HAP-1 (cell line): ENCODE results near the gene ZFYVE26.

ENCODE experiments used
- DNase-seq, 2 experiments: peaks; one replicate each; pipeline ENCODE4 v3.0.0-alpha.2; 2016 to 2020; ENCODE audit warnings: low spot score in 2 of 2
- H3K27me3 ChIP-seq: fragments of 250-450 bp; sonication (Bioruptor Pico); 2 replicates; pipeline ENCODE4 v1.5.1; 2020; ENCODE audit warnings: low read depth, mild to moderate bottlenecking, moderate library complexity
- H3K36me3 ChIP-seq: fragments of 250-450 bp; sonication (Bioruptor Pico); replicated peaks from 2 replicates; pipeline ENCODE4 v1.5.1; 2020; ENCODE audit warnings: mild to moderate bottlenecking
- H3K4me1 ChIP-seq: fragments of 250-450 bp; sonication (Bioruptor Pico); 2 replicates; pipeline ENCODE4 v1.5.1; 2020; ENCODE audit warnings: mild to moderate bottlenecking
- H3K4me3 ChIP-seq: fragments of 250-450 bp; sonication (Bioruptor Pico); 2 replicates; pipeline ENCODE4 v1.5.1; 2020; ENCODE audit warnings: mild to moderate bottlenecking, moderate library complexity
- H3K9me3 ChIP-seq: fragments of 250-450 bp; sonication (Bioruptor Pico); 2 replicates; pipeline ENCODE4 v1.5.1; 2020; ENCODE audit warnings: mild to moderate bottlenecking, moderate library complexity
- in situ Hi-C: fragments of 300-500 bp; cut with MboI; formaldehyde crosslinking; loops from 3 replicates; pipeline ENCODE4 v1.14.3; 2020; ENCODE audit warnings: low sequenced_read_pairs, inconsistent platforms, mixed read lengths

The ZFYVE26 gene

DNA sequence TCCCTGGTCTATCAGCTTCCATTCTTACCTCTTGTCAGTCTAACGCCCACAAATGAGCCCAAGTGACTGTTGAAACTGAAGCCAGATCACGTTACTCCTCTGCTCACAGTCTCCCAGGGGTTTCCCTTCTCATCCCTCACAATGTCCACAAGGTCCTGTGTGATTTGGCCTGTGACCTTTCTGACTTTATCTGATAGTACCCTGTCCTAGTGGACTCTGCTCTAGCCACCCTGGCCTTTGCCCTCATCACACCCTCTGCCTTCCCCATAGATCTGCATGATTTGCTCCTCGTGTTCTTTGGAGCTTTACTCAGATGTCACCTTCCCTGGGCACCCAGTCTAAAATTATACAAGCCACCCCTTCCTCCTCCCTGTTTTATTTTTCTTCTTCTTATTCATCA lies 59.2 kb downstream of the ZFYVE26 start:
- H3K36me3 ChIP-seq, result peaks cover 25% of the 10 kb centered on the region

DNA sequence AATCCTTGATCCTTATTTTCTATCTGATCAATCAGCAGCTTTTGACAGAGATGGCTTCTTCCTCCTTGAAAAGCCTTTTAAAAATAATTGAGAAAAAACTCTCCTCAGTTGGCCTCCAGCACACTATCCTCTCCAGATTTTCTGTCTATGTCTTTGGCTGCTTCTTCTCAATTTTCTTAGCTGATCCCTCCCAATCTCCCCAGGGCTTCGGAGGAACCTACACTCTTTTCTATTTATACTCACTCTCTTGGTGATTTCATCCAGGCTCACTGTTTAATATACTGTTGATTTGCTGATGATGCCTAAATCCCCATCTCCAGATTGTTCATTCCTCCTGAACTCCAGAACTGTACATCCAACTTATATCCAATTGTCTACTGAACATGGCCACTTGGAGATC lies 59.9 kb downstream of the ZFYVE26 start:
- Histone ChIP-seq H3K9me3 (no peaks in the 10 kb centered on the region), H3K36me3 (peaks cover 25% of the 10 kb centered on the region), H3K27me3 (no peaks in the 10 kb centered on the region), H3K4me3 (no peak overlapping the region), H3K4me1 (no peaks in the 10 kb centered on the region)
- in situ Hi-C loops, result no loop called here
- no peak for DNase-seq

More for the DNA sequence above, 59.2 kb downstream of the ZFYVE26 start:
- no peaks in the 10 kb centered on the region for H3K27me3 ChIP-seq
- H3K4me3 ChIP-seq, result no peak overlapping the region
- H3K4me1 ChIP-seq, result no peaks in the 10 kb centered on the region
- H3K9me3 ChIP-seq, result no peaks in the 10 kb centered on the region
- in situ Hi-C loops, result no loop called here
- DNase-seq, result no peak

DNA sequence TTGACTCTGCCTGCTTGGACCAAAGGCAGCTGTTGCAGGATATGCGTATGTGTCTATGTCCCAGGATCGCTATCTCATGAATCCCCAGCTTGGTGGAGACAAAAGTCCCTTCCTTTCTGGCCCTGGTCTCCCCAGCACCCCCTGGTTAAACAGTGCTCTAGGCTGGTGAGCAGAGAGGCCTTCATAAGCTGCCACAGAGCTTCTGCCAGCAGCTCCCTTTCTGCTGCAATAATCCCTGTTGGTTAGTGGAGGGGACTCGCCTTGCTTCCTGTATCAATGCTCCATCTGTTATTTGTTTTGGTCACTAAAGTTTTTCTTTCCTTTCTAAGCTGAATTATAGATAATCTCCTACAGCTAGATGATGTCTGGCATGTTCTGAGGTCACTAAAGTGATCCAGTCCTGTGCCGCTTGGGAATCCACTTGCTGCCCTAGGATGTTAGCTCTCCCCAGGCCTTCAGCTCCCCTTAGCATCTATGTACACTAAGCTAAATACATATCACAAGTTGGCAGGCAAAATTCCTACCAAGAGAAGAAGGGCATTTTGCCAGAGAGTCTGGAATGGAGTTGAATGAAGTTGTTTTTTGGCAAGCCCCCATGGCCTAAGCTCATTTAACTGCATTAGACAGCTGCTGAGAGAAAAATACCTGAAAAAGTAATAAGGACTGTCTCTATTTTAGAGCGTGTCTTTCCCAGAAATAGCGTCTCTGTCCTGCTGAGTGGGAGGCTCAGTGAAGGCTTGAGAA lies 66.9 kb downstream of the ZFYVE26 start:
- no peak overlapping the region for H3K4me3 ChIP-seq
- H3K27me3 ChIP-seq, result no peaks in the 10 kb centered on the region
- in situ Hi-C loops, result no loop called here
- peaks cover 18% of the 10 kb centered on the region for H3K36me3 ChIP-seq
- no peaks in the 10 kb centered on the region for H3K9me3 ChIP-seq
- no peaks in the 10 kb centered on the region for H3K4me1 ChIP-seq
- DNase-seq, result no peak

DNA sequence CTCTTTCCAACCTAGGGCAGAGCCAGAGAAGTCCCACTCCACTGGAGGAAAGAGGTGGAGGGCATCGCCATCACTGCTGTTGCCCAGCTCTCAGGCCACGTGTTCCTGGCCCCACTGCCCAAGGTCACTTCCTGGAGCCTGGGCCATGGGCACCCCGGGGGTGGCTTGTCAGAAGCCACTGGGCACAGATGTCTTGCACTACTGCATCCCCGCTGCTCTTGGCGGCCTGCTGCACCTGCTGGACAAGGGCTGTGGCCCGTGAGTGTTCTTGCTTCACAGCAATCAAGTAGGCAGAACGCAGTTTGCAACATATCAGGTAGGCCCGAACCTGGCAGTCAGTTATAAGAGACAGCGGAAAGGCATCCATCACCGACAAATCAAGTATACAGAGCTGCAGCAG lies 68.1 kb downstream of the ZFYVE26 start:
- in situ Hi-C loops, result no loop called here
- DNase-seq, result no peak
- no peaks in the 10 kb centered on the region for H3K9me3 ChIP-seq
- H3K4me1 ChIP-seq, result no peaks in the 10 kb centered on the region
- peaks cover 15% of the 10 kb centered on the region for H3K36me3 ChIP-seq
- H3K27me3 ChIP-seq, result no peaks in the 10 kb centered on the region
- no peak overlapping the region for H3K4me3 ChIP-seq

DNA sequence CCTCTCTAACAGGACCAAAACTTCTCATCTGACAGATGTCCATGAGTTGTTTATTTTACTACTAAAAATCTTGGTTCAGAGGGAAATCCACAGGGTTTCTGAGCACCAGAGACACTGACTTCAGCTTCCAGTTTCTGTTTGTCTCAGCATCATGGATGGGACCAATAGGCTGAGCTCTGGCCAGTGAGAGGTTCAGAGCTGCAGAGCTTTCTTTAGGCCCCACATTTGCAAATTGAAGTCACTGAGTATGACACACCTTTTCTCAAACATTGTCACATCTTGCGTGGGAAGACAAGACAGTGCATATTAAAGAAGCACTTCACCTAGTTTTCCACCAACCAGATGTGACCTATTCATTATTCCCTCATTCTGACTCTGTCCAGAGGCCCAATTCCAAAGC lies 69.5 kb downstream of the ZFYVE26 start:
- in situ Hi-C loops, result no loop called here
- H3K4me1 ChIP-seq, result no peaks in the 10 kb centered on the region
- no peaks in the 10 kb centered on the region for H3K9me3 ChIP-seq
- H3K36me3 ChIP-seq, result peaks cover 6% of the 10 kb centered on the region; the same call in 1 of the 2 replicates
- no peak for DNase-seq
- H3K4me3 ChIP-seq, result no peak overlapping the region
- no peaks in the 10 kb centered on the region for H3K27me3 ChIP-seq

DNA sequence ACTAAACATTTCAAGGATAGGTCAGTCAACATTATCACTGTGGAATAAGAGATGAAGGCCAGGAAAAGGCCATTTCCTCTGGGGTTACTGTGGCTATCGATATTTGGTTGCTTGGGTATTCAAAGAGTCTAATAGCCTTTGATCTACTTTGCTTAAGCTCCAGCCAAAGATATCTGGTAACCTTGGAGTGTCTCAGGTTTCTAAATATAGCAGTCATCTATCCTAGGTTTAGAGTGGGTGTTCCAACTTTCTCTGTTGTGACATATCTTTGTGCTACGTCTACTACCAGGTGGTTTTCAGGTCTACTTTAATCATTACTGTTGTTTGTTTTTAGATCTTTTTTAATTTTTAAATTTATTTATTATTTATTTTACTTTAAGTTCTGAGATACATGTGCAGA lies 72.3 kb downstream of the ZFYVE26 start:
- in situ Hi-C loops, result no loop called here
- H3K9me3 ChIP-seq, result no peaks in the 10 kb centered on the region

DNA sequence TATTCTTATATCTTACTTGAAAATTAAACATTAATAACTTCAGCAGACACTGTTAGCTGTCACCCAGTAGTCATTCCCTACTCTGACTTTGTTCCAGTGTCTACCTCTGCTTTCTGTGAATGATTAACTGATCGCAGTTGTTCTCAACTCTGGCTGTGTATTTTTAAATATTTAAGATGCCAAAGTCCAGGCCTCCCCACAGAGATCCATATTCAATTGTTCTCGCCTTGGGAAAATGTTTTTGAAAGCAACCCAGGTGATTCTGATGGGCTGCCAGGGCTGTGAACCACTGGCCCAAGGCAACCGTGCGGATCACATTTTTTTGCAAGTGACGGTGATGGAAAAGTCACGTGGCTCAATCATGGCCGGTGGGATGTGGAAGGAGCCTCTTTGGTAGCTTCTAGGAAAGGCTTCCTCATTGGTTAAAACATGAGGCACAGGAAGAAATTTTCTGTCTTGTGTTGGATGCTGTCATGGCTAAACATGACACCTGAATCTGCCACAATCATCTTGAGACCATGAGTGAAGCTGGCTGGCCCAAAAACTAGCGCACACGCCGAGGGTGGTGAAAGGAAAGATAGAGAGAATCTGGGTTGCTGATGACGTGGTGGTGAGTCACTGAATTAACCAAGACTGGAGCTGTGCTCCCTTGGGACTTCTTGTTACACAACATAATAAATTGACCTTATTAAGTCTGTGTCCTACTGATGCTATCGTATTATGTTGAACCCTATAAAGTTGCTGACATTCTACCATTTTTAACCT lies 77.5 kb downstream of the ZFYVE26 start:
- in situ Hi-C loops, result no loop called here
- Histone ChIP-seq H3K4me3 (no peak overlapping the region), H3K27me3 (no peaks in the 10 kb centered on the region), H3K36me3 (no peaks in the 10 kb centered on the region), H3K9me3 (no peaks in the 10 kb centered on the region), H3K4me1 (no peaks in the 10 kb centered on the region)
- DNase-seq, result no peak

More for the DNA sequence above, 72.3 kb downstream of the ZFYVE26 start:
- Histone ChIP-seq H3K4me1 (no peaks in the 10 kb centered on the region), H3K27me3 (no peaks in the 10 kb centered on the region), H3K36me3 (no peaks in the 10 kb centered on the region; the same call in 1 of the 2 replicates), H3K4me3 (no peak overlapping the region)
- DNase-seq, result no peak

DNA sequence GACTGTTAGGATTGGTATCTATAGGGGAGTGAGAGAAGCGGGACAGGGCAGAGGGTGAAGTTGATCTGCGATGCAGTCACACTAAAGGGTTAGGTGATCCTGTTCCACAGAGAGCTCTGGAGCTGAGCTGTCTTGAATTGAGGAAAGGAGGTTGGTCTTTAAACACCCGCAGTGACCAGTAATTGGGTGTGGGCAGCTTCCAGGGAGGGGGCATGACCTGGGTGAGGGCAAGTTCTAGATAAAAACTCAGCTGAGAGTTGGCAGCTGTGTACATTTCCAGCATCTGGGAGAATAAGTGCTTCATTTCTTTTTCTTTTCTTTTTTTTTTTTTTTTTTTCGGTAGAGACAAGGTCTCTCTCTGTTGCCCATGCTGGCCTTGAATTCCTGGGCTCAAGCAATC lies 79.6 kb downstream of the ZFYVE26 start:
- Histone ChIP-seq H3K4me1 (no peaks in the 10 kb centered on the region), H3K9me3 (no peaks in the 10 kb centered on the region), H3K4me3 (no peak overlapping the region), H3K27me3 (no peaks in the 10 kb centered on the region), H3K36me3 (no peaks in the 10 kb centered on the region)
- in situ Hi-C loops, result no loop called here
- DNase-seq, result no peak

DNA sequence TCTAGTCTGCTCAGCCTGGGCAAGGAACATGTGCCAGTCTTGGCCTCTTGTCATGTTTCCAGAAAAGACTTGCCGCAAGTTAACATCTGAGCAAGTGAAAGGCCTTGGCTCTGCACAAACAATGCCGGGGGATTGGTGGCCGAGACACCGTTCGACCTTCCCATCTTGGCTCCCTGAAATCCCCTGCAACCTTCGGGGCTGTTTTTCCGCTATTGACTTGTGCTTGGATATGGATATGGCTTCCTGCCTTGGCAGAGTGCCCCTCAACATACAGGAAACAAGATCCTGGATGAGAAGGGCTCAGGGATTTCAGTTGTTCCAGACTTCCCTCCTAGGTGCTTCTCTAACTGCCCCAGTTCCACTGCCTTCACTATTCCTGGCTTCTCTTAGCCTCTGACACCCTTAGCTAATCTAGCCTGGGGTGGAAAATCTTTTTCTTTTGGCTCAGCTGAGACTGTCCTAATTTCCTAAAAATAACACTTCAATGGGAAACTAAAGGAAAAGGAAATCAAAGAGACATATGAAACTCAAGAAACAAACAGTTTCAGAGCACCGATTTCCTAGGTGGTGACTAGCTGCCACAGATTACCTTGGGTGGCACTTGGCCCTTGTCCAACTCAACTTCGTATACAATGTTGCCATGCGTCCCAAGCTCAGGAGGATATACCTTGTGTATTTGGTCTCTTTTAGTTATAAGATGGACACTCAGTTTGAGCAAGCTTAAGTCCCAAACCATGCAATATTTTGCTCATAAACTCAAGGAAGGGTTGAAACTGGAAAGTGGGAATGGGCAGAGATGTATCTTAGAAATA lies 80.8 kb downstream of the ZFYVE26 start:
- no peaks in the 10 kb centered on the region for H3K4me1 ChIP-seq
- DNase-seq, result no peak
- in situ Hi-C loops, result no loop called here
- no peak overlapping the region for H3K4me3 ChIP-seq
- no peaks in the 10 kb centered on the region for H3K27me3 ChIP-seq
- no peaks in the 10 kb centered on the region for H3K9me3 ChIP-seq
- no peaks in the 10 kb centered on the region for H3K36me3 ChIP-seq

DNA sequence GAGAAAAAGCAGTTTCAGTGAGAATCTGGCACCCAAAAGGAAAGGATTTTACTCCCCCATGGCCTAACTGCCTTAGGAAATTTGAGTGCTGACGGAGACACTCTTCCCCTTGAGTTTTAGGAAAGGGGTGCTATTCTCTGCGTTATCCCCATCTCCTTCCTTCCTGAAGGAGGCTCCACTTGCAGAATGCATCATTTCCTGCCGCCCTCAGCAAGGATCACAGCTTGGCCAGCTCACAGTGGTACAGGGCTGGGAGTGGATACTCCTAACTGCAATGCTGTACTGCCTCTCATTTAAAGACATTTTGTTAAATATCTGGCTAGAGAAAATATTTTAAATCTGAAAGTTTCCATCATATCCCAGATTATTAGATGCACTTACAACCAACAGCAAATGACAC lies 81.7 kb downstream of the ZFYVE26 start:
- no peaks in the 10 kb centered on the region for H3K4me1 ChIP-seq
- in situ Hi-C loops, result no loop called here
- no peak overlapping the region for H3K4me3 ChIP-seq
- no peaks in the 10 kb centered on the region for H3K36me3 ChIP-seq
- no peak for DNase-seq
- H3K9me3 ChIP-seq, result no peaks in the 10 kb centered on the region
- H3K27me3 ChIP-seq, result no peaks in the 10 kb centered on the region

DNA sequence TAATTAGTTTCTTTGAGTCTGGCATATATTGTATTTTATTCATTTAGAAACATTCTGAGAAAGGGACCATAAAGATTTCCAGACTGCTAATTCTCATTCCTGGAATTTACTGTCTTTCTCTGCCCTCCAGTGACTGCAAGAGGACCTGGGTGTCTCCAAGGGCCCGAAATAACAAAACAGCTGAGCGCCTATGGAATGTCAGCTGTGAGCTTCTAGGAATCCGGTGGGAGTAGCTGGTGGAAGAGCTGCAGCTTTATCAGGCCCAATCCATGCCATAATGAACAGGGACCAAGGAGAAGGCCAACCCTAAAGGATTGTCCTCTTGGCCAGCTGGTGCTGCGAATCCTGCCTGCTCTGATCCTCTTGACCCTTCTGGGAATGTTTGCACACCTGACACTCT lies 82.8 kb downstream of the ZFYVE26 start:
- H3K27me3 ChIP-seq, result no peaks in the 10 kb centered on the region
- in situ Hi-C loops, result no loop called here
- H3K4me3 ChIP-seq, result no peak overlapping the region
- H3K36me3 ChIP-seq, result no peaks in the 10 kb centered on the region
- DNase-seq, result no peak
- H3K4me1 ChIP-seq, result no peaks in the 10 kb centered on the region
- no peaks in the 10 kb centered on the region for H3K9me3 ChIP-seq

DNA sequence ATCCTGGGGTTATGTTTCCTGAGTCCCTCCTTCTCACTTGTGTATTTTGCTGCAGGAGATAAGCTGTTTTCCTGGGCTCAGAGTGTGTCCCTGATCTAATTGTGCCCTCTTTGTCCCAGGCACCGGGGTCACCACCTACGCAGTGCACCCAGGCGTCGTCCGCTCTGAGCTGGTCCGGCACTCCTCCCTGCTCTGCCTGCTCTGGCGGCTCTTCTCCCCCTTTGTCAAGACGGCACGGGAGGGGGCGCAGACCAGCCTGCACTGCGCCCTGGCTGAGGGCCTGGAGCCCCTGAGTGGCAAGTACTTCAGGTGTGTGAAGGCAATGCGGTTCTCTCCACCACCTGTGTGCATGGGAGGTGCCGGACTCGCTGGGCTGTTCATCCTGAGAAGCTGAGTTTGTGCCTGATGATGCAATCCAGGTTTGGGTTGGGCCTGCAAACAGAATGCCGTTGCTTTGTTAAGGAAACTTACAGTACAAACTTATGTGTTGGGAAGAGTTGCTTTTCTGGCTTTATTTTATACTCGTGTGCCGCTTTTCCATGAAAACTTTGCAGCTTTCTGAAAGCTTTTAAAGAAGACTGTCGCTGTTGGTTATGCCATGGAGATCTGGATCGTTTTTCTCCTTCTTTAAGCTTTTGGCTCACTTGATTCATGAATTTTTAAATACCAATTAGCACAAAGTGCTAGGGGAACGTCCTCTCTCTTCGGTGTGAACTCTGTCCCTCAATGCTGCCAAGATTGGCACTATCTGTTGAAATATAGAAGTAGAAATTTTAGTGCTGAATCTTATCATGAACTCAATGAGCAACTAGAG lies 87.1 kb downstream of the ZFYVE26 start:
- Histone ChIP-seq H3K27me3 (peaks cover 7% of the 10 kb centered on the region), H3K36me3 (no peaks in the 10 kb centered on the region), H3K4me3 (no peak overlapping the region), H3K4me1 (no peaks in the 10 kb centered on the region), H3K9me3 (no peaks in the 10 kb centered on the region)
- no peak for DNase-seq
- in situ Hi-C loops, result no loop called here

DNA sequence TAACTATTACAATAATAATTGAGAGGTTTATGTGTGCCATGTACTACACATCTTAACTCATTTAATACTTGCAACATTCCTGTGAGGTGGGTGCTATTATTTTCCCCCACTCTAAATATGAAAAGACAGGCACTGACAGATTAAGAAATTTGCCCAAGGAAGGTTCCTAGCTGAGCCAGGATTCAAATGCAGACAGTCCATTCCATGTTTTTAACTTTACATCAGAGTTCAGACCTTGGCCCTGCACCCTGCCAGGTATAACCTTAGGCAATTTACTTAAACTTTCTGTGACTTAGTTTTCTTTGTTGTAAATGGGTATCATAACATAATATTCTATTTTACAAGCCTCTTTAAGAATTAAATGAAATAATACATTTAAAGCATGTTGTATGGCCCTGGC lies 88.1 kb downstream of the ZFYVE26 start:
- in situ Hi-C loops, result no loop called here
- no peak for DNase-seq

More for the DNA sequence above, 88.1 kb downstream of the ZFYVE26 start:
- no peaks in the 10 kb centered on the region for H3K9me3 ChIP-seq
- H3K36me3 ChIP-seq, result no peaks in the 10 kb centered on the region
- peaks cover 10% of the 10 kb centered on the region for H3K27me3 ChIP-seq
- no peaks in the 10 kb centered on the region for H3K4me1 ChIP-seq
- H3K4me3 ChIP-seq, result no peak overlapping the region
